NCI-H146 treated with DMSO at 0.1 percent for 48 hours (cell line): Measurements from ENCODE around the gene DPYD.

Experiments
- DNase-seq: peaks from one replicate; lab custom pipeline; 2025; ENCODE audit not compliant: unreplicated experiment; lab: John Stamatoyannopoulos, UW

Gene DPYD

DNA sequence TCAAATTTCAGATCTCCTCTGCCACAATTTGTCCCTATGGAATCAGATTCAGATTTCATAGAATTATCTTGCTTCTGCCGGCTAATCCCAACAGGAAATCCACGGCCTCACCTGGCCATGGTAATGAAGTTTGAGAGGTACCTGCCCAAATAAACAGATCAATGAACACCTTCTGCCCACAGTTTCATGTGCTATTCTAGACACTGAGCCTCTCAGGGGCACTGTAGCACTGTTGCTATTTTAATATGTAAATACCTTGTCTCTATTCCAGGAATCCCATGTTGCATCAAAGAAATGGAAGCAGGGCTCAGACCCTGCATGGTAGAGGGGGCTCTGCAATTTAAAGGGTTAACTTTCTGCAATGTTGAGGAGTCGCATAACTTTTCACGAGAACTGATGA lies 606.1 kb downstream of the DPYD start:
- no peak for DNase-seq

GRCh38 chr1:97308131-97308530 lies 612.7 kb downstream of the DPYD start:
- no peak for DNase-seq

GRCh38 chr1:97307568-97307967 lies 613.3 kb downstream of the DPYD start:
- DNase-seq: no peak

DNA sequence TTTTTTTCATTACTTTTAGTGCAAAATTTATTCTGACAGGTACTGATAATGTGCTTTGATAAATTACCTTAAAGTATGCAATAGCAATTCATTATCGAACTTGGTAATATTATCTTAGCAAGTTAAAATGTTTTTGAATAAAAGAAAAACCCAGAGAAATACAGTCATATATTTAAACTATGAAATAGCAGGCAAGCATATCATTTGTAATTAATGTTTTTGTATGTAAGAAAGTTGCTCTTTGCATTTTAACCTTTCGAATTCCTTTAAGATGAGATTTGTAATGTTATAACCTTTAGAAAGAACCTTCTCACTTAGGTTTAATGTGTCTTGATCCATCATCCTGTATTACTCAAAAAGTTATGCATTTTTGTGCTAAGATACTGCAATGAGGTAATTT lies 613.7 kb downstream of the DPYD start:
- DNase-seq: no peak

- DNase-seq: no peak
Measured at GRCh38 chr1:97306504-97306903, 614.3 kb downstream of the DPYD start.

- no peak for DNase-seq
Measured at GRCh38 chr1:97304366-97304765, 616.5 kb downstream of the DPYD start.

DNA sequence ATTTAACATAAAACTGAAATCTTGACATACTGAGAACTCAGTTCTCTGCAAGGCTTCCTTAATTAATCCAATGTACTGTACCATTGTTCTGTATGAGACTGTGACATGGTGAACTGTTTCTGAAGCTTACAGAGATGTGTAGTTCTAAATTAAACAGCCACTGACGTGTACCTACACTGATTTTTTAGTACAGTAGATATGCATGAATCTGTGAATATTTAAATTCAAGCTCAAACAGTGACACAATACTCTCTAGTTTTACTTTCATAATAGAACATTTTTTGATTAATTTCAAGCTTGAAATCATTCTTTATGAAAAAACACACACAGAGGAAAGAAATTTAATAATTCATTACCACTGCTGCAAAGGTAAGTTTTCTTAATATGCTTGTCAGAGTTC lies 621.9 kb downstream of the DPYD start:
- no peak for DNase-seq

DNA sequence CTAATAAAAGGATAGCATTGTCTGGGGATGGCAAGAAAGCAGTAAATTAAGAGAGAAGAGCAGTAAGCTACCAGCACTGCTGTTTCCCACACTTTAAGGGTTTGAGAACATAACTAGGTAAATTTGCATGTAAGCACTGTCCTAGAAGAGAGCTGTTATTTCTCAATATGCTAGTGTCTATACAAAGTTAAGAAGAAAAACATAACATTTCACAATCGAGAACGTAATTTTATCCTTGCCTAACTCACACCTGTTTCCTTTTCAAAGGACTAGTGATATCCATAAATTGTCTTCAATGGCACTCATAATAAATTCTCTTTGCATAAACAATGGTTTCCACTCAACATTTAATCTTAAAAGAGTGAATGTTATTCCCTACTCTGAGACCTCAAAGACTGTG lies 623.2 kb downstream of the DPYD start:
- DNase-seq: no peak

- no peak for DNase-seq
Measured at GRCh38 chr1:97281962-97282361, 638.9 kb downstream of the DPYD start.

- DNase-seq: no peak
Measured at GRCh38 chr1:97277891-97278654, 642.8 kb downstream of the DPYD start.

DNA sequence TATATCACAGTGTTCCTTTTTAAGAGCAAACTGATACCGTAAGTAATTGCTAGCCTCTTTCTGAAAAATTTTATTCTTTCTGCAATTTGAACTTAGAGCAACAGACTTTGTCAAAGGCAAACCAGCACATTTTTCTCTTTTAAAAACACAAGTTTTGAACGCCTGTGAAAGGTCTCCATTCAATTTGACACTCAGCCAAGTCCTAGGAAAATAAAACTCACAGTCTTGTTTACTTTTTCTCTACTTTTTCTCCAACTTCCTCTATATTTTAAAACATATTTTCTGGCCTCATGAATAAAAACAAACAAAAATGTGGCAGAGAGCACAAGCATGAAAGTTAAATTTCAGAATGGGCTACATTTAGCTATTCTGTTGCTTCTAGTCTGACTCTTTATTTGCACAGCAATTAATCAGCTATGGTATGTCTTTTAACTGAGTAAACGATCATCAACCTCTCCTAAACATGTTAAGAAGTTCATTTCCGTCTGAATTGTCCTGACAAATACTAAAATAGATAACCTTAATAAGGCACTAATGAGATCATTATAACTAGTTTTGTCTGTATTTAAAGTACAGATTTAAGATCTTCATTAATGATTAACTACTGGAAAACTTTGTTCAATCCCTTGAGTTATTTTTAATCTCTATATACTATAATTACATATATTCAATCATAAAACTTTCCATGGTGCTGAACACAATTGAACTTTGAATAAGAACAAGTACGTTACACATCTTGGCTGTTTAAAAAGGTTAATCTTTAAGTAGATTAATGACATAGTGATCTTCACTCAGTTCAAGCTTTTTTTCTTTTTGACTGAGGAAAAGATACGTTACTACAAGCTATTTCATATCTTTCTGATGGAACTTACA lies 648.7 kb downstream of the DPYD start:
- no peak for DNase-seq

DNA sequence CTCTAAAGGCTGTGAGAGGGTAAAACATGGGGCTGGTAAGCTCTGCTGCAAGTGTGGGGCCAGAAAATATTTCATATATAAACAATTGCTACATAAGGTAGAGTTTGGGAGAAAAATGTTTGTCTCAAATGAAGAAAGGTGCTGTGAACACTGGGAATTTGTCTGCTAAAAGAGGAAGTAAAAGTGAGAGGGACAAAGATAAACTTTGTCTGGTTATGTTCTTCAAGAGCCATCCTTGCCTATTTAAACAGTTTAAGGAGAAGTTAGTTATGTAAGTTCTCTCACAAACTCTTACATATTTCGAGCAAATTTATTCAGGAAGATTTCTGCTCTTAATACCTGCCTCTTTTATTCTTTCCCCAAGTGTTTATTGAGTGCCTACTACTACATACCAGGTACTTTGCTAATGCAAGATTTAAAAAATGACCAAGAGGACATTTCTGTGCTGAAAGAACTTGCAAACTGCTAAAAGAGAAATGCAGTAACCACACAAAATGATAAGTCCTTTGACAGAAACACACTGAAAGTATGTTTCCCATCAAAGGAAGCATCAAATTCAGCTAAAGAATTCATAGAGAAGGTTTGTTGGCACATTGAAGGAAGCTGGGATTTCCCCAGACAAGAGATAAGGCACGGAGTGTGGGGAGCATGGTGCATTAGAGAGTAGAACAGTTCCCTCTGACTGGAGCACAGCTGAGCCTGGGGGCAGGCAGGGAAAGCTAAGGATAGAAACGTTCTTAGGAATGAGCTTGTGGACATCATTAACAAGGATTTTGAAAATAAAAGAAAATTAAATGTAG lies 650.1 kb downstream of the DPYD start:
- no peak for DNase-seq

- no peak for DNase-seq
Measured at GRCh38 chr1:97265630-97266029, 655.2 kb downstream of the DPYD start.

GRCh38 chr1:97262842-97263241 lies 658.0 kb downstream of the DPYD start:
- DNase-seq: no peak

DNA sequence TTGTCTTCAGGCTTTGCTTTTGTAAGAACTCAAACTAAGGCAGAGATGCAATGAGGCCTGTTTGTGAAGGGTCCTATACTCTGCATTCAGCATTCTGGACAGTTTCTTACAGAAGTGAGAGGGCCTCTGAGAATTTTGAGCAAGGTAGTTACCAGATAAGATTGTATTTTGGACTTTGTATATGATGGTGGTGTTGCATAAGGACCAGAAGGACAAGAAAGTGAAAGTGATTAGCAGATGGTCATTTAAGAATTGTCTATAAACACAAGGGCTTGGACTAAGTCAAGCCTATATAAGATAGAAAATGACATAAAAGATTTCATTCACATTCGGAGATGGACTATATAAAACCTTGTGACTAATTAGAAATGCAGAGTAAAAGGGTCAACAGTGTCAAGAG lies 662.2 kb downstream of the DPYD start:
- DNase-seq: no peak

- DNase-seq: no peak
Measured at GRCh38 chr1:97254731-97255463, 665.9 kb downstream of the DPYD start.

DNA sequence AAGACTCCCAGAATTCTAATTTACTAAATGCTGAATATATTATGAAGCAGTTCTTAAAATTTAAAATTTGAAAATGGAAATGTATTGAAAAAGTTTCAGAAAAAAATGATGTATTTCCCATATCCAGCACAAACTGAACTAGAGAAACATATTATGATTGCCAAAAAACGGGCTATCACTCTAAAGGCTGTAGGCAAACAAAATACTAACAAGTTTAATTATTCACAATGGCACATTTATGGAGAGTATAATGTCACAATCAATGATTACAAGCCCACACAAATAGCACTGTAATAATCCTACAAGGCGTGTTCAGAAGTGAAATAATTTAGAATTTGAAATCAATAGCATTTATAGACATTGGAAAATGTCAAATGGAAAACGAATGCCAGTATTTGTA lies 667.9 kb downstream of the DPYD start:
- no peak for DNase-seq

DNA sequence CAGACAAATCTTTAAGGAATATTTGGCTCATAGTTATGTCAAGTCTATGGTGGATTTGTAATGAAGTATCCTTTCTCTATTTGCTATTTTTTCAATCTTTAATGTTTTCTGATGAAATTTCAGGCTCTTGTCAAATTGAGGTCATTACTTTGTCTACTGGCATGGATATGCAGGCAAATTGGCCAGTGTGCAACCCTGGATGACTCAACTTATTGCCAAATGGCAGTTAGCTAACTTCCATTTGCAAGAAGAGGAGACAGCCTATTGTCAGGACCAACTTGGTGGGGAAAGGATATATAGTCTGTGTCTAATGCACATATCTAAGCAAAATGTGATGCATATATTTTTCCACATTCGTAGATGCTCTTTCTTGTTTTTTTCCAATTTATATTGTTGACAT lies 668.8 kb downstream of the DPYD start:
- no peak for DNase-seq

GRCh38 chr1:97247196-97247595 lies 673.6 kb downstream of the DPYD start:
- DNase-seq: no peak

GRCh38 chr1:97245682-97246081 lies 675.2 kb downstream of the DPYD start:
- DNase-seq: no peak

GRCh38 chr1:97245026-97245425 lies 675.8 kb downstream of the DPYD start:
- DNase-seq: no peak
